ENCODE data around the gene GRM4.

- no peak for TF ChIP-seq TEAD4 (IDR thresholded peaks at IDR 0.05)
- no peak for TF ChIP-seq REST (IDR thresholded peaks at IDR 0.05; ENCODE audit: low read depth)
- no peak for TF ChIP-seq RAD21 (IDR thresholded peaks at IDR 0.05; ENCODE audit: low read depth)
- no peak for TF ChIP-seq CEBPB (IDR thresholded peaks at IDR 0.05)
- TF ChIP-seq EP300 (IDR thresholded peaks at IDR 0.05; ENCODE audit: borderline replicate concordance): no peak
- TF ChIP-seq TAF1 (IDR thresholded peaks at IDR 0.05; ENCODE audit: low read depth): no peak
- TF ChIP-seq USF1 (IDR thresholded peaks at IDR 0.05): no peak
- TF ChIP-seq CREB1 (IDR thresholded peaks at IDR 0.05; ENCODE audit: low read depth): no peak
- no peak for TF ChIP-seq NFIC (IDR thresholded peaks at IDR 0.05)
- no peak for TF ChIP-seq FOXM1 (IDR thresholded peaks at IDR 0.05; ENCODE audit: borderline replicate concordance, low read depth)
- TF ChIP-seq MAX (IDR thresholded peaks at IDR 0.05): no peak
- TF ChIP-seq TCF12 (IDR thresholded peaks at IDR 0.05; ENCODE audit: low read depth): no peak
- TF ChIP-seq EGR1 (IDR thresholded peaks at IDR 0.05): no peak
- no peak for TF ChIP-seq YY1 (IDR thresholded peaks at IDR 0.05; ENCODE audit: low read depth)
These were observed 97.7 kb downstream of the GRM4 start for GRCh38 chr6:34047913-34048867.
